ENCODE measurements around the gene DNAH12.

Gene DNAH12

GRCh38 chr3:57389271-57389670 lies 154.9 kb downstream of the DNAH12 start:
- DNase-seq (ENCODE audit: low read depth) = no peak
- no peak for TF ChIP-seq POLR2A (IDR thresholded peaks at IDR 0.05; ENCODE audit: extremely low read depth, insufficient read length)
- TF ChIP-seq, protein P1, sequence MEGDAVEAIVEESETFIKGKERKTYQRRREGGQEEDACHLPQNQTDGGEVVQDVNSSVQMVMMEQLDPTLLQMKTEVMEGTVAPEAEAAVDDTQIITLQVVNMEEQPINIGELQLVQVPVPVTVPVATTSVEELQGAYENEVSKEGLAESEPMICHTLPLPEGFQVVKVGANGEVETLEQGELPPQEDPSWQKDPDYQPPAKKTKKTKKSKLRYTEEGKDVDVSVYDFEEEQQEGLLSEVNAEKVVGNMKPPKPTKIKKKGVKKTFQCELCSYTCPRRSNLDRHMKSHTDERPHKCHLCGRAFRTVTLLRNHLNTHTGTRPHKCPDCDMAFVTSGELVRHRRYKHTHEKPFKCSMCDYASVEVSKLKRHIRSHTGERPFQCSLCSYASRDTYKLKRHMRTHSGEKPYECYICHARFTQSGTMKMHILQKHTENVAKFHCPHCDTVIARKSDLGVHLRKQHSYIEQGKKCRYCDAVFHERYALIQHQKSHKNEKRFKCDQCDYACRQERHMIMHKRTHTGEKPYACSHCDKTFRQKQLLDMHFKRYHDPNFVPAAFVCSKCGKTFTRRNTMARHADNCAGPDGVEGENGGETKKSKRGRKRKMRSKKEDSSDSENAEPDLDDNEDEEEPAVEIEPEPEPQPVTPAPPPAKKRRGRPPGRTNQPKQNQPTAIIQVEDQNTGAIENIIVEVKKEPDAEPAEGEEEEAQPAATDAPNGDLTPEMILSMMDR (IDR thresholded peaks at IDR 0.05; ENCODE audit: low read depth, low read length) = no peak
- no peak for TF ChIP-seq MAX (IDR thresholded peaks at IDR 0.05; ENCODE audit: low read depth, low read length)
- TF ChIP-seq MYC (IDR thresholded peaks at IDR 0.05; ENCODE audit: low read depth, low read length) = no peak

DNA sequence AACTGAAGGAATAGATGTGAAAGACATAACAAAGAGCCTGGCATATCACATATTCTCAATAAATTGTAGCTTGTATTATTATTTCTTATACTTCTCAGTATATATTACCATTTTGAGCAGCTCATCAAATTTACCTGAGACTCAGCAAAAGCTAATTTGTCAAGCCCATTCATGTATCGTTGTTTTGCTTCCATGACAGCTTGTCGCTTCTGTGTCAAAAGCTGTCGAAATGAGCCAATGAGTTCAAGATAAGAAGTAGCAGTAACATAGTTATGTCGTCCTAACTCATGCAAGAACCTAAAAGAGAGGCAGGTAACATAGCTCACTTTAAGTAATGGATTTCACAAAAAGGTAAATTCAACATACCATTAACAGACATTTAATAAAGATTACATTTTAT lies 157.8 kb downstream of the DNAH12 start:
- DNase-seq (ENCODE audit: low read depth) = no peak
- no peak for TF ChIP-seq MYC (IDR thresholded peaks at IDR 0.05; ENCODE audit: low read depth, low read length)
- no peak for TF ChIP-seq MAX (IDR thresholded peaks at IDR 0.05; ENCODE audit: low read depth, low read length)
- TF ChIP-seq, protein P1 (IDR thresholded peaks at IDR 0.05; ENCODE audit: low read depth, low read length) = no peak
- TF ChIP-seq POLR2A (IDR thresholded peaks at IDR 0.05; ENCODE audit: extremely low read depth, insufficient read length) = no peak
- H3K4me3 ChIP-seq (ENCODE audit: low read depth, low read length) = no peak overlapping the region

More at GRCh38 chr3:57389271-57389670, 154.9 kb downstream of the DNAH12 start:
- no peak overlapping the region for H3K4me3 ChIP-seq (ENCODE audit: low read depth, low read length)

- TF ChIP-seq, protein P1 (IDR thresholded peaks at IDR 0.05; ENCODE audit: low read depth, low read length) = no peak
- no peak for TF ChIP-seq POLR2A (IDR thresholded peaks at IDR 0.05; ENCODE audit: extremely low read depth, insufficient read length)
- TF ChIP-seq MYC (IDR thresholded peaks at IDR 0.05; ENCODE audit: low read depth, low read length) = no peak
- TF ChIP-seq MAX (IDR thresholded peaks at IDR 0.05; ENCODE audit: low read depth, low read length) = no peak
- no peak for DNase-seq (ENCODE audit: low read depth)
- H3K4me3 ChIP-seq (ENCODE audit: low read depth, low read length) = no peak overlapping the region
Observed at GRCh38 chr3:57385498-57385897, 158.6 kb downstream of the DNAH12 start.

- H3K4me3 ChIP-seq (ENCODE audit: low read depth, low read length) = no peak overlapping the region
- TF ChIP-seq MAX (IDR thresholded peaks at IDR 0.05; ENCODE audit: low read depth, low read length) (no peak), POLR2A (IDR thresholded peaks at IDR 0.05; ENCODE audit: extremely low read depth, insufficient read length) (no peak), MYC (IDR thresholded peaks at IDR 0.05; ENCODE audit: low read depth, low read length) (no peak)
- DNase-seq (ENCODE audit: low read depth) = no peak
Observed at GRCh38 chr3:57383838-57384237, 160.3 kb downstream of the DNAH12 start.

GRCh38 chr3:57383406-57383805 lies 160.7 kb downstream of the DNAH12 start:
- no peak for DNase-seq (ENCODE audit: low read depth)
- no peak overlapping the region for H3K4me3 ChIP-seq (ENCODE audit: low read depth, low read length)
- TF ChIP-seq MAX (IDR thresholded peaks at IDR 0.05; ENCODE audit: low read depth, low read length) (no peak), POLR2A (IDR thresholded peaks at IDR 0.05; ENCODE audit: extremely low read depth, insufficient read length) (no peak), MYC (IDR thresholded peaks at IDR 0.05; ENCODE audit: low read depth, low read length) (no peak)
- TF ChIP-seq, protein P1 (IDR thresholded peaks at IDR 0.05; ENCODE audit: low read depth, low read length) = no peak

DNA sequence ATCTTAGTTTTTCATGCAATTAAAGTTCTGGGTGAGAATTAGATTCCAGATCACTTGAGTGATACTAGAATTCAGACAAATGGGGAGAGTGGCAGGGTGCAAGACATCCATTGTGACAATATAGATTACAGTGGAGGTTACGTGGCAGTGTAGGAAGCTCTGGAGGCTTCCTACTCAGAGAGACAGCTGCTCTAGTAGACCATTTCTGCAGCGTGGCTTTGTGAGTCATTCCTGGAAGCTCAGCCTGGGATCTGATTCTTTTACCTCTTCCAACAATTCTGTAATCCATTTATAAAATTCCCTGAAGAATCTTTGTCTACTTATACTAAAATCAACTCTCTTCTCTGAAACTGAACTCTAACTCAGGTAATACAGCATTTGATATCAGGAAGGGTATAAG lies 161.2 kb downstream of the DNAH12 start:
- no peak for TF ChIP-seq MYC (IDR thresholded peaks at IDR 0.05; ENCODE audit: low read depth, low read length)
- TF ChIP-seq, protein P1 (IDR thresholded peaks at IDR 0.05; ENCODE audit: low read depth, low read length) = no peak
- no peak for TF ChIP-seq MAX (IDR thresholded peaks at IDR 0.05; ENCODE audit: low read depth, low read length)
- TF ChIP-seq POLR2A (IDR thresholded peaks at IDR 0.05; ENCODE audit: extremely low read depth, insufficient read length) = no peak
- no peak overlapping the region for H3K4me3 ChIP-seq (ENCODE audit: low read depth, low read length)
- DNase-seq (ENCODE audit: low read depth) = no peak
